HepG2 (cell line): Measurements from ENCODE around the gene BPI. TPM values are rescaled to one million over a fixed set of nuclear protein-coding genes. Genes with fewer than 3 reads are reported as not detected.

ENCODE experiments used
- CREB1 ChIP-seq, 2 experiments: fragments of 450-650 bp in 1 of 2; IDR thresholded peaks; 2 replicates each; pipeline ENCODE4 v1.6.1; 2016 to 2017; ENCODE audit warnings: control low read depth in 1 of 2, mild to moderate bottlenecking in 1 of 2, missing compliant biosample characterization in 1 of 2, missing genetic modification characterization in 1 of 2
- DR1 ChIP-seq: sonication (generic); formaldehyde crosslinking; IDR thresholded peaks from 2 replicates; pipeline ENCODE4 v1.8.0; 2021; ENCODE audit warnings: mild to moderate bottlenecking, missing genetic modification reagents, inconsistent platforms
- FOXA1 ChIP-seq, 2 experiments: fragments of 450-650 bp in 1 of 2; sonication (generic) in 1 of 2; formaldehyde crosslinking in 1 of 2; IDR thresholded peaks; 2 replicates each; pipeline versions ENCODE4 v1.4.0 to v1.6.1; 2016 to 2020; ENCODE audit warnings: missing genetic modification reagents in 1 of 2
- FOXK2 ChIP-seq: fragments of 450-650 bp; IDR thresholded peaks from 2 replicates; pipeline ENCODE4 v1.6.1; 2016
- LCORL ChIP-seq, 2 experiments: fragments of 450-650 bp in 1 of 2; sonication (generic) in 1 of 2; formaldehyde crosslinking in 1 of 2; IDR thresholded peaks; 2 replicates each; pipeline versions ENCODE4 v1.5.0 to v1.6.1; 2017 to 2020; ENCODE audit warnings: antibody characterized with exemption in 1 of 2, missing genetic modification reagents in 1 of 2
- NONO ChIP-seq, 2 experiments: fragments of 450-650 bp in 1 of 2; sonication (generic) in 1 of 2; formaldehyde crosslinking in 1 of 2; IDR thresholded peaks in 1 of 2; conservative IDR thresholded peaks in 1 of 2; 2 replicates each; pipeline versions ENCODE4 v1.6.1 to v1.8.0; 2017 to 2022; ENCODE audit warnings: mild to moderate bottlenecking in 1 of 2, missing genetic modification reagents in 1 of 2, moderate library complexity in 1 of 2
- PHB2 ChIP-seq: fragments of 450-650 bp; IDR thresholded peaks from 2 replicates; pipeline ENCODE4 v1.6.1; 2018; ENCODE audit not compliant: partially characterized antibody
- ZBTB40 ChIP-seq, 2 experiments: fragments of 450-650 bp in 1 of 2; sonication (generic) in 1 of 2; formaldehyde crosslinking in 1 of 2; IDR thresholded peaks; 2 replicates each; pipeline versions ENCODE4 v1.6.1 to v1.8.0; 2016 to 2022; ENCODE audit warnings: antibody characterized with exemption in 1 of 2, mild to moderate bottlenecking in 1 of 2, missing genetic modification reagents in 1 of 2
- ZNF260 ChIP-seq: sonication (generic); formaldehyde crosslinking; IDR thresholded peaks from 2 replicates; pipeline ENCODE4 v1.4.0; 2020; ENCODE audit warnings: missing genetic modification reagents, low read depth, mild to moderate bottlenecking, borderline replicate concordance
- ZNF468 ChIP-seq: sonication (generic); formaldehyde crosslinking; IDR thresholded peaks from 2 replicates; pipeline ENCODE4 v1.8.0; 2022; ENCODE audit warnings: mild to moderate bottlenecking, moderate library complexity, missing genetic modification reagents
- ZNF556 ChIP-seq: sonication (generic); formaldehyde crosslinking; IDR thresholded peaks from 2 replicates; pipeline ENCODE4 v1.4.0; 2020; ENCODE audit warnings: mild to moderate bottlenecking, missing genetic modification reagents, borderline replicate concordance
- ZNF616 ChIP-seq: sonication (generic); formaldehyde crosslinking; IDR thresholded peaks from 2 replicates; pipeline ENCODE4 v1.5.0; 2020; ENCODE audit warnings: low read depth, mild to moderate bottlenecking, missing genetic modification reagents
- polyA plus RNA-seq, 8 experiments: library from polyadenylated mRNA; depleted of rRNA in 3 of 8; stranded (reverse) in 7 of 8; unstranded in 1 of 8; fragments of >200 nt; fragmentation: Illumina TruSeq in 4 of 8; extraction: Trizol in 4 of 8; gene quantifications; 2 replicates each; pipeline versions ENCODE4 v1.2.1 to v1.2.3, GENCODE V29; 2011 to 2016; ENCODE audit warnings: low read depth in 4 of 8, missing spikeins in 1 of 8, mixed read lengths in 1 of 8; ENCODE audit not compliant: insufficient read depth in 1 of 8
- total RNA-seq, 5 experiments: library from RNA; depleted of rRNA; stranded (reverse); fragments of >200 nt; fragmentation: Illumina TruSeq; extraction: Trizol; gene quantifications; 2 replicates each; pipeline ENCODE4 v1.2.3, GENCODE V29; 2016; ENCODE audit warnings: low read depth in 1 of 5
- TF ChIP-seq, protein P1 (sequence below): IDR thresholded peaks from 2 replicates; pipeline ENCODE4 v1.6.1; 2012; ENCODE audit warnings: inconsistent platforms

The BPI gene
- total and polyA plus RNA-seq, 2 of the 13 experiments (the other 11 are each of a cell fraction or from before 2014, with no cell fraction given) = not detected

DNA sequence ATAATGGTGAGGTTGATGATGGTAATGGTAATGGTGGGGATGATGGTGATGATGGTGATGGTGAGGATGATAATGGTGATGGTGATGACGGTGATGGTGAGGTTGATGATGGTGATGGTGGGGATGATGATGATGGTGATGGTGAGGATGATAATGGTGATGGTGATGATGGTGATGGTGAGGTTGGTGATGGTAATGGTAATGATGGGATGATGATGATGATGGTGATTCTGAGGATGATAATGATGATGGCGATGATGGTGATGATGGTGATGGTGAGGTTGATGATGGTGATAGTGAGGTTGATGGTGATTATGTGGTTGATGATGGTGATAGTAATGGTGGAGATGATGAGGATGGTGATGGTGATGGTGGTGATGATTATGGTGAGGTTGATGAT lies 9.7 kb downstream of the BPI start (continued):
- TF ChIP-seq ZBTB40 (IDR thresholded peaks at IDR 0.05) = 0 out of 2 replicates have a peak, but pooled peaks have one; percentile 6
- no peak for TF ChIP-seq ZBTB40 (CRISPR knock-in tag; IDR thresholded peaks at IDR 0.05)
- peak; percentile 67 for TF ChIP-seq PHB2
- no peak for TF ChIP-seq ZNF468 (CRISPR knock-in tag)
- peak; percentile 44; the same call in 1 of the 2 replicates for TF ChIP-seq FOXK2
- TF ChIP-seq ZNF556 (CRISPR knock-in tag) = no peak
- peak; percentile 18; the same call in 1 of the 2 replicates for TF ChIP-seq NONO (IDR thresholded peaks at IDR 0.05)
- TF ChIP-seq NONO (CRISPR knock-in tag; conservative IDR thresholded peaks at IDR 0.05) = no peak
- TF ChIP-seq FOXA1 (IDR thresholded peaks at IDR 0.05) = peak; percentile 48; the same call in 1 of the 2 replicates
- TF ChIP-seq FOXA1 (CRISPR knock-in tag; IDR thresholded peaks at IDR 0.05) = no peak
- TF ChIP-seq ZNF260 (CRISPR knock-in tag) = no peak
- TF ChIP-seq, protein P1, sequence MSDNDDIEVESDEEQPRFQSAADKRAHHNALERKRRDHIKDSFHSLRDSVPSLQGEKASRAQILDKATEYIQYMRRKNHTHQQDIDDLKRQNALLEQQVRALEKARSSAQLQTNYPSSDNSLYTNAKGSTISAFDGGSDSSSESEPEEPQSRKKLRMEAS = no peak
- no peak for TF ChIP-seq DR1 (CRISPR knock-in tag)
- peak; percentile 35; the same call in 1 of the 2 replicates for TF ChIP-seq LCORL (IDR thresholded peaks at IDR 0.05)
- no peak for TF ChIP-seq LCORL (CRISPR knock-in tag; IDR thresholded peaks at IDR 0.05)
- peak; percentile 96 for TF ChIP-seq CREB1 (IDR thresholded peaks at IDR 0.05)
- no peak for TF ChIP-seq CREB1 (CRISPR knock-in tag; IDR thresholded peaks at IDR 0.05)
- no peak for TF ChIP-seq ZNF616 (CRISPR knock-in tag)
